GM19099 (cell line): ENCODE data around the gene PSMD1.

Experiments used
- POLR2A ChIP-seq: IDR thresholded peaks from 3 replicates; pipeline ENCODE4 v1.6.1; 2011; ENCODE audit warnings: low read depth; ENCODE audit not compliant: insufficient read length; ENCODE audit errors: extremely low read depth

The PSMD1 gene

DNA sequence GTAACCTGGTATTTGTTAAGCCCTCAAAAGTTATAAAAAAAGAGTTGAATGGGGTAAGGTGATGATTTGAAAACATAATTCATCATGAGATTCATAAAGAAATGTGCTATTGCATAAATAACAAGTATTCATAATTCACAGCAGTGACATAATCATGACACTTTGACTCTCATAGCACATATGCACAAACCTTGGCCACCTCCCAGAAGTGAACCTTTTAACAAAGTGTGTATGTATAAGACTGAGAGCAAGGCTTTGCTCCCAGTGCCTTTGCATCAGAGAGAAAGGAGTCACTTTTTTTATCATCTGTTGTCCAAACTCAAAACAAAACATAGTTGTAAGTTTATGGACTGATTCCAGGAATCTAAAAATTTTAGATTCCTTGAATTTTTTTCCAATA is 83.1 kb downstream of the PSMD1 start:
- TF ChIP-seq POLR2A = no peak

DNA sequence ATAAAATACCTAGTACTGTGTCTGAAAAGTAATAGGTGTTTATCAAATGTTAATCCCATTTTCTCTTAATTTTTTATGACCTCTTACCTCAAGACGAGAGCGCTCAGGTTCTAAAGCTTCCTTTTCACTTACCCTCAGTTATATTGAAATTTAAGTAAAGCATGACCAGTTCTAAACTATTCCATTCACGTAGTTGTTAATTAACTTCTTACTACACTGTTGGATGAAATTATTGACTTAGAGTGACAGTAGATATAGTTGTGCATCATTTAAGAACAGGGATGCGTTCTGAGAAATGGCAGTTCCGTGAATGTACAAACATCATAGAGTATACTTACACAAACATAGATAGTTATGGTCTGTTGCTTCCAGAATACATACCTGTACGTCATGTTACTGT is 88.2 kb downstream of the PSMD1 start:
- no peak for TF ChIP-seq POLR2A

DNA sequence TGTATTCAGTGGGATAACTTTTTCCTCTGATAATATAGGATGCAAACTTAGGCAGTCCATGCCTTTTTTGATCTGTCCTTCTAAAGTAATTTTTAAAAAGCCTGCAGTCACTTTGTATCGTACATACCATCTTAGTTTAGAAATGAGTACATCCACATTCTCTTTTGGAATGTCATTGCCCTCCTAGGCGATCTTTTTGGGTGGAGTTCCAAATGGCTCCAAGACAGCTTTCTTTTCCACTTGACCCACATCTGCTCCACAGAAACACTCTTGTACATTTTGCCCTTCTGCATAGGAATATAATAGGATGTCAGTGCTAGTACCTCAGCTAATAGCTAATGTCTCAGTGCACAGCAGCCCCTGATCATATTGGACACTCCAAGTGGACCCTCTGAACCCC is 90.0 kb downstream of the PSMD1 start:
- TF ChIP-seq POLR2A = no peak

DNA sequence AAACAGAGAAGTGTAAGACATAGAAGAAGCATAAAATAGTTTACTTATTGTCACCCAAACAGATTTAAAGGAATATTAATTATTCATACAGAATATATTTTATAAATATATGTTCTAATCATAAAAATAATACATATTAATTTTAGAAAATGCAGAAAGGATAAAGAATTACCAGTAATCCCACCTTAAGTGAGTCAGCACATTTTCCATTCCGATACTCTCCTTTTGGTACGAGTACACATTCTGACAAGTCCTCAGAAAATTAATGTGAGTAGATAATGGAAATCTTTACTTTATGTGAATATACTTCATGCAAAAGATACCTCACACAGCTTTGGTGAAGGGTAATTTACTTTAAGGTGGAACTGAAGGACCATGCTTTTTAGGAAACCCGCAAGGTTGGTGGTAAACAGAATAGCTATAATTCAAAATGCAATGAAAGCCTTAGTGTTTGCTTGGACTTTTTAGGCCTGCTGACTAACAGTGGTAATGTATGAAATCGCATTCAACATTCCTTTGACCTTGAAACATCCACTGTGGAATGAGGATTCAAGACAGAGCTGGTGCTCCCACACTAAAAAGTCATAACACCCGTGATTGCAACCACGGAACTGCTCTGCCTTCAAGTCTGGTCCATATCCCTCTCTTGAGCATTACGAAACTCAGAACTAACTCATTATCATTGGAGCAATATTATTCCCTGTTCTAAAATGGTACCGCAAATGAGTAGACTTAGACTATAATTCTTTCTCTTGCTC is 96.3 kb downstream of the PSMD1 start:
- TF ChIP-seq POLR2A = no peak

DNA sequence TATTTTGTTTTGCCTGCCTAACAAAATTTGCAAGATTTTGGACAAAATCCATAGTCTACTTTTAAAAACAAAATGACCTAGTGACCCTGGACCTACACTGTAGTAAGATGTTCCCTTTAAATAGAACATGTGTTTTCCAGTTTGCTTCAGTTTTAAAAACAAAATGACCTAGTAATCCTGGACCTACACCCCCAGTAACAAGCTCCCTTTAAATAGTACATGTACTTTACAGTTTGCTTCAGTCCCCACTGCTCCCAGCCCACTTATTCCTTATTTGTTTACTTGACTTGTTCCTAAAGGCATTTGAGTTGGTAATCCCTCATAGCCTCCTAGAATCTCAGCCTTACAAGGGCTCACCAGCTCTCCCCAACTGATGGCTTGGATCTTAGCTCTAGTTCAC is 102.6 kb downstream of the PSMD1 start:
- no peak for TF ChIP-seq POLR2A

DNA sequence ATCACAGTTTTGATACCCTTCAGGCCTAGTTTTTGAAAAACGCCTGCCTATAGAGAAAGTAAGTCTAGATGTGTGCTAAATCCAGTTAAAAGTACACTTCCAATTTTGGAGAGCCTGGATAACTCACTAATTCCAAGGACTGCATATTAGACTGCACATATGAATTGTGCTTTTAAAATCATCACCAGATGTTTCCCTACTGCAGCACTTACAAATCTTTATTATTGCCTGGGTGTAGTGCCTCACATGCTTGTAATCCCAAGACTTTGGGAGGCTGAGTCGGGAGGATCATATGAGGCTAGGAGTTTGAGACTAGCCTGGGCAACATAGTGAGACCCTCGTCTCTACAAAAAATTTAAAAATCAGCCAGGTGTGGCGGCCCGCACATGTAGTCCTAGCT is 104.0 kb downstream of the PSMD1 start:
- TF ChIP-seq POLR2A = no peak

DNA sequence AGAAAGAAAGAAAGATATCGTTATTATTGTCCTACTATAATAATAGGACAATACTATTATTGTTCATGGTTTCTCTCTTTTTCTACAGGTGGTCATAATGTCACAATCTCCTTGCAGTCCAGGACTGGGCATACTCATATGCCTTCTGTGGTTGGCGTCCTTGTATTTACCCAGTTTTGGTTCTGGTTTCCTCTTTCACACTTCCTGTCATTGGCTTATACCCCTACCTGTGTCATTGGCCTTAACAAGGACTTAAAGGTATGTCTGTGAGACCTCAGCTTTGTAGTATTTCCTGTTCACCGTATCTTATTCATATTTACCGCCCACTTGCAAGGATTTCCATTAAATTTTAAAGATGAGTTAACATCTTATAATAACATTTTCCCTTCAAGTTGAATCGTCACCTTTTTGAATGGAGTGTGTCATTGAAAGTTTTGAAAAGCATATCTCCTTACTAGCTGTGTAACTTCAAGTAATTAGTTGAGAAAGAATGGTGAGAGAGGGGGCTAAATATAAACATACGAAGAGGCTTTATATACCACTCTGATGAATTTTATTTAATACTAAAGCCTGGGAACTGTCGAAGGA is 104.7 kb downstream of the PSMD1 start:
- TF ChIP-seq POLR2A = no peak

DNA sequence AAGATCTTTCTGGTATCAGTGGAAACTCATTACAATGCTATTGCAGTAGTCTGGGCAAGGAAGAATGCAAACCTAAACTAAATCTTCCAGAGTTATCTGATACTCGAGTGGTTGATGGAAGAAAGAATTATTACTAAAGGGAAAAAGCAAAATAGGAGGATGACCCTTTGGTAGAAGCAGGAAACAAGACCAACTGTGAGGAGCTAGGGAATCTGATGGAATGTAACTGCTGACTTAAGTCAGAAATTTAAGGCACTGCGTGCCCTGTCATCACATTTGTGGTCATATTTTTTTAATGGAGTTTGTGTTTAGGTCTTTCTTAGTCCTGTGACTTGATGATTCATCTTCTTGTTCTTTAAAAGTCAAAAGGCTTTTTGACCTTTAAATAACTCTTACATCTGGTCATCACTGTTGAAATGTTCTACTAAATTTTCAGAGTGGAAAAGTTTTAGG is 105.2 kb downstream of the PSMD1 start:
- no peak for TF ChIP-seq POLR2A

DNA sequence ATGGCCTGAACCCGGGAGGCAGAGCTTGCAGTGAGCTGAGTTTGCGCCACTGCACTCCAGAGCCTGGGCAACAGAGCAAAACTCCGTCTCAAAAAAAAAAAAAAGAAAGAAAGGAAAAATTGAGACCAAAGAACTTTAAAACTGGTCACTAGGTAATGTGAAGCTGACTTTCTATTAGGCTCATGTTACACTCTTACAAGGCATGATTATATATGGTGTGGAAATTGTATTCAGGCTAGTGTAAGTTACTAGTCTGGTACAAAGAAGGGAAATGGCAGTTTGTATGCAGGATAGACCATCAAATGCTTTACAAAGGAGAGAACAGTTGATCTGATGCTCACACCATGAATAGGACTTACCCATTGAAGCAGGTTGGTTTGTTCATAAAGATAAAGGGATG is 106.3 kb downstream of the PSMD1 start:
- TF ChIP-seq POLR2A = no peak

DNA sequence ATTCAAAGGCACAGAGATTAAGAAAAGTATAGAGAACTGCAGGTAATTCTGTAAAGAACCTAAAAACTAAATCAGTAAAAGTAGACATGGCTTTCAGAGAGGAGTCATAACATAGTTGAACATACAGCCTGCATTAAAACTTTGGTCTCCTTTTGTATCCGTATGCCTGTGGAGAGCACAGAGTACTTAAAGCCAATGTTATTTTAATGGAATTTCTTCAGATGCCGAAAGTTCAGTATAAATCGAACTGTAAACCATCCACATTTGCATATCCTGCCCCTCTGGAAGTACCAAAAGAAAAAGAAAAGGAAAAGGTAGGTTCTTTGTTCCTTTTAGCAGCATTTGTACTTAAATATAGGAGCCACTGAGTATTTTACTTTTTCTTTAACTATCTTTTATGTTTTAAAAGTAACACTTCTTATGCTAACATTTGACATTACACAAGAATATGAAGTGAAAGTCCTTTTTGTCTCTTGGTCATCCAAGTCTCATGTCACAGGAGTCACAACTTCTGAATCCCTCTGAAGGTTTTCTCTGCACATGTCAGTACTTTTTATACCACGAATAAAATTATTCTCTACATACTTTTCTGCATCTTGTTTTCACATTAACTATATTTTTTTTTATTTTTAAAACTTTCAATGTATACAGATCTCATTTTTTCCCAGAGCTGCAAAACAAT is 106.9 kb downstream of the PSMD1 start:
- TF ChIP-seq POLR2A = no peak

DNA sequence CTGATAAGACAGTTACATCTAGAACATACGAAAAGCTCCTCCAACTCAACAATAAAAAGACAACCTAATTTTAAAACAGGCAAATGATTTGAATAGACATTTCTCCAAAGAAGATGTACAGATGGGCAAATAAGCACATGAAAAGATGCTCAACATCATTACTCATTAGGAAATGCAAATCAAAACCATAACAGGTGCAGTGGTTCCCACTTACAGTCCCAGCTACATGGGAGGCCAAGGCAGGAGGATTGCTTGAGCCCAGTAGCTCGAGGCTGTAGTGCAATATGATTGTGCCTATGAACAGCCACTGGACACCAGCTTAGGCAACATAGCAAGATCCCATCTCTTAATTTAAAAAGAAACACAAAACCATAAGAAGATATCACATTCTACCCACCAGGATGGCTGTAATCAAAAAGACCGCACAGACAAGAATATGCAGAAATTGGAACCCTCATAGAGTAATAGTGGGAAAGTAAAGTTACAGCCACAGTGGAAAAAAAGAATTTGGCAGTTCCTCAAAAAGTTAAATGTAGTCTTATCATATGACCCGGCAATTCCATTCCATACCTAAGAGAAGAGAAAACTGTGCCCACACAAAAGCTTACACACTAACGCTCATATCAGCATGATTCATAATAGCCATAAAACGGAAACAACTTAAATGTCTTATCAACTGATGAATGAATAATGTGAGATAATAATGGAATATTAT is 111.2 kb downstream of the PSMD1 start:
- TF ChIP-seq POLR2A = no peak

DNA sequence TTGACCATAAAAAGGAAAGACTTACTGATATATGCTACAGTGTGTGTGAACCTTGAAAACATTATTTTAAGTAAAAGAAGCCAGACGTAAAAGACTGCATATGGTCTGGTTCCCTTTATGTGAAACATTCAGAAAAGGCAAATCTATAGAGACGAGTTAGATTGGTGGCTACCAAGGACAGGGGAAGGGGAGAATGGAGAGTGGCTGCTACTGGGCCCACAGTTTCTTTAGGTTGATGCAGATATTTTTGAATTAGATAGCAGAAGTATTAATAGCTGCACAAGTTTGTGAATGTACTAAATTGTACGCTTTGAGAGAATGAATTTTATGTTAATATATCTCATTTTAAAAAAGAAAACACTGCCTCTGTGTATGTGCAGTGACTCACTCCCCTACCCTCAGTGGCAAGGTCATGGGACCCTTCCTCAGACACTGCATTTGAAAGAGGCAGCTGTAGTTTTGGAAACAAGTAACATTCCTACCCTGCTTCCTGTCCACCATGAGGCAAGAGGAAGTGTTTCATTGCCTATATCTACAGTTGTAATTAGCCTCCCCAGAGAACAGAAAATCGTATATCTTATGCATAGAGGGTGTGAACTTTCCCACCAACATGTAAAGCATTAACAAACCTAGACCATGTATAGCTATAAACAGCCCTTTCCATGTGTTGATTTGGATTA is 111.9 kb downstream of the PSMD1 start:
- no peak for TF ChIP-seq POLR2A

DNA sequence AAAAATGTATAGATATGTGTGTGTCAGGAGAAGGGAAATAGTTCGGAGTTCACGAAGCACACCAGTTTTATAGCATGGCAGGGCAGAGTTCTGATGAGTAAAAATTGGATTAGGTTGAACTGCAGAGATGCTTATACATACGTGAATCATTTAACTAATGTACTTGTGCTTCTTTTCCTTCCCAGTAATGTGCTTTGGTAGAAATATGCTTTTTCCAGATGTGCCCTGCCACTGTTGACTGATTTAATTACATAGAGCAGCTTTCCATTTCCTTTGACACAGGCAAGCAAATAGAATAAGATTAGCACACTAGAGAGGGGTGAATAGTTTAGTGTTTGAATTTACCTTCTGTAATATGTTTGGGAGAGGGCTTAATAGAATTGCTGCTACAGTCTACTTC is 112.8 kb downstream of the PSMD1 start:
- no peak for TF ChIP-seq POLR2A

DNA sequence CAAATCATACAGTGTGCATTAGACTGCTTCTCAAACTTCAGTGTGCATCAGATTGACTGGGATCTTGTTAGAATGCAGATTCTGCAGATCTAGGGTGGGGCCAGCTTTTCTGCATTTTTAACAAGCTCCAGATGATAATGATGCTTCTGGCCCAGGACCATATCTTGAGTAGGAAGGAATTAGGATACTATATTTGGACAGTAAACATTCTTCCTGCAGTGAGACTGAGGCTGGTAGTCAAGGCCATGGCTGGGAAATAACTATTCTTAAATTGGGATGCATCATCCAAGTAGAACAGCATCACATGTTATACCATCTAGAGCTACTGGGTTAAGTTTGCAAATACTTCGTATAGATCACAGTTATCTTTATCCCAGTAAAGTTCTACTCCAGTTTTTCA is 113.4 kb downstream of the PSMD1 start:
- no peak for TF ChIP-seq POLR2A

DNA sequence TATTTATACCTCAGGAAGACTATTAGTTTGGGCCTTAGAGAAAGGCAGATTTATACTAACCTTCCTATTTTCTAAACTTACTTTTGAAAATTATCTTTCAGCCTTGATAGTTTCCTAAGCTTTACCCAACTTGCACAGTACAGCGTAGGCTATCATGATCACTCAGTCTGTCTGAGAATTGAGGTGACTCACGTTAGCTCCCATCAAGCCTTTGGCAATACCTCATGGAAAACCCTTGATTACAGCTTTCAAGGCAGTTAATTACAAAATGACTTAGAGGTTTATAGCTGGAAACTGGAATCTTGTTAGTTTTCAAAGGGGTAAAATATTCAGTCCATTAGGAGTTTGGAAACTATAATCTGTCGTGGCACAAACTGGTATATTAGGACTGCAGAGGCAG is 115.4 kb downstream of the PSMD1 start:
- no peak for TF ChIP-seq POLR2A

DNA sequence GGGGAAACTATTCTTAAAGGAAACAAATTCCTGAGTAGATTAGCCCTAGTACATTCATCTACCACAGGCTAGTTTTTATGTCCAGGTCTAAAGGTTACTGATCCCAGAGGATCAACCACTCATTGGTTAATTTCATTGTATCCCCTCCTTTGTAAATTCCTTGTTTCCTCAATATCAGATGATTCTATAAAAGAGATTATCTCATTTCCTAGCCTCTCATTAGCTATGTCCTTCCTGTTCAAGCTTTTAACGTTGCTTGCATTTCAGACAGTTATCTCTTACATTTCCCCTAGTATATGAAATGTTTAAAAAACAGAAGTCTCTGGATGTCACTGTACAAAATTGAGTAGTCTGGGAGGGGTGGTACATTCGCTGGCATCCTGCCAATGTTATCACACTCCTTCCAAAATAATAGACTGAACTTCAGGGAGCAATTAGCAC is 117.6 kb downstream of the PSMD1 start:
- TF ChIP-seq POLR2A = no peak

DNA sequence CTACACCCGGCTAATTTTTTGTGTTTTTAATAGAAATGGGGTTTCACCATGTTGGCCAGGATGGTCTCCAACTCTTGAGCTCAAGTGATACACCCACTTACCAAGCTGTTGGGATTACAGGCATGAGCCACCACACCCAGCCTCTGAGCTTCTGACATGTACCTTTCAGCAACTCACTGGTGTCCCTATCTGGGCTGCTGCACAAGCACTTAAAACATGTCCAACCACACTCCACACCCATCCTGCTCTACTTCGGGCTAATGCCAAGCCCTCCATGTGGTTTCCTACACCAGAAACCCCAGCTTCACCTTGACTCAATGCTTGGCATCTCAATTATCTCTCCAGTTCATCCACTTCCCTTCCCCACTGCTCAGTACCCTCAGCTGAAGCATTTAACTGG is 119.4 kb downstream of the PSMD1 start:
- no peak for TF ChIP-seq POLR2A
